ENCODE data around the gene H6PD.

Gene H6PD

GRCh38 chr1:9229549-9229948, 5.0 kb upstream of the H6PD start:
- Histone ChIP-seq H3K27me3 (ENCODE audit: control insufficient read depth in 1 of 2, insufficient read depth in 2 of 2, low read length in 2 of 2) (no peaks in the 10 kb centered on the region), H3K36me3 (ENCODE audit: control insufficient read depth in 1 of 2, insufficient read depth in 2 of 2, low read length in 2 of 2) (no peaks in the 10 kb centered on the region), H3K4me1 (ENCODE audit: control insufficient read depth in 1 of 2, insufficient read depth in 2 of 2, low read length in 2 of 2) (peaks cover 0 to 5% of the 10 kb centered on the region in 2 donors), H3K9ac (ENCODE audit: low read depth in 1 of 2, low read length in 2 of 2) (no peak overlapping the region), H3K4me3 (ENCODE audit: low read depth in 1 of 2, low read length in 2 of 2) (no peak overlapping the region), H3K9me3 (ENCODE audit: control insufficient read depth in 1 of 2, low read length in 2 of 2) (no peaks in the 10 kb centered on the region), H3K27ac (ENCODE audit: low read depth, low read length) (no peak overlapping the region)

- no peak overlapping the region for H3K4me3 ChIP-seq (ENCODE audit: low read depth in 1 of 2, low read length in 2 of 2)
- no peaks in the 10 kb centered on the region for H3K27me3 ChIP-seq (ENCODE audit: control insufficient read depth in 1 of 2, insufficient read depth in 2 of 2, low read length in 2 of 2)
- H3K27ac ChIP-seq (ENCODE audit: low read depth, low read length) = no peak overlapping the region
- H3K9ac ChIP-seq (ENCODE audit: low read depth in 1 of 2, low read length in 2 of 2) = no peak overlapping the region
- H3K9me3 ChIP-seq (ENCODE audit: control insufficient read depth in 1 of 2, low read length in 2 of 2) = no peaks in the 10 kb centered on the region
- no peaks in the 10 kb centered on the region for H3K36me3 ChIP-seq (ENCODE audit: control insufficient read depth in 1 of 2, insufficient read depth in 2 of 2, low read length in 2 of 2)
- H3K4me1 ChIP-seq (ENCODE audit: control insufficient read depth in 1 of 2, insufficient read depth in 2 of 2, low read length in 2 of 2) = peaks cover 1 to 14% of the 10 kb centered on the region in 2 donors
Observed at GRCh38 chr1:9230869-9231533, 3.6 kb upstream of the H6PD start.

GRCh38 chr1:9231648-9232332, 2.8 kb upstream of the H6PD start:
- H3K4me1 ChIP-seq (ENCODE audit: control insufficient read depth in 1 of 2, insufficient read depth in 2 of 2, low read length in 2 of 2) = peaks cover 7 to 19% of the 10 kb centered on the region in 2 donors
- no peak overlapping the region for H3K4me3 ChIP-seq (ENCODE audit: low read depth in 1 of 2, low read length in 2 of 2)
- no peak overlapping the region for H3K9ac ChIP-seq (ENCODE audit: low read depth in 1 of 2, low read length in 2 of 2)
- H3K27ac ChIP-seq (ENCODE audit: low read depth, low read length) = no peak overlapping the region
- no peaks in the 10 kb centered on the region for H3K36me3 ChIP-seq (ENCODE audit: control insufficient read depth in 1 of 2, insufficient read depth in 2 of 2, low read length in 2 of 2)
- H3K9me3 ChIP-seq (ENCODE audit: control insufficient read depth in 1 of 2, low read length in 2 of 2) = no peaks in the 10 kb centered on the region
- no peaks in the 10 kb centered on the region for H3K27me3 ChIP-seq (ENCODE audit: control insufficient read depth in 1 of 2, insufficient read depth in 2 of 2, low read length in 2 of 2)

GRCh38 chr1:9233241-9233941, 1.2 kb upstream of the H6PD start:
- Histone ChIP-seq H3K27ac (ENCODE audit: low read depth, low read length) (no peak overlapping the region), H3K9ac (ENCODE audit: low read depth in 1 of 2, low read length in 2 of 2) (no peak overlapping the region)

GRCh38 chr1:9233942-9234222, 692 bp upstream of the H6PD start:
- Histone ChIP-seq H3K9ac (ENCODE audit: low read depth in 1 of 2, low read length in 2 of 2) (peak overlapping the region; percentile 56 to 76), H3K4me3 (ENCODE audit: low read depth in 1 of 2, low read length in 2 of 2) (peak overlapping the region; percentile 72 to 77), H3K27ac (ENCODE audit: low read depth, low read length) (peak overlapping the region; percentile 62), H3K4me1 (ENCODE audit: control insufficient read depth in 1 of 2, insufficient read depth in 2 of 2, low read length in 2 of 2) (peaks cover 21 to 28% of the 10 kb centered on the region in 2 donors), H3K27me3 (ENCODE audit: control insufficient read depth in 1 of 2, insufficient read depth in 2 of 2, low read length in 2 of 2) (no peaks in the 10 kb centered on the region), H3K36me3 (ENCODE audit: control insufficient read depth in 1 of 2, insufficient read depth in 2 of 2, low read length in 2 of 2) (no peaks in the 10 kb centered on the region), H3K9me3 (ENCODE audit: control insufficient read depth in 1 of 2, low read length in 2 of 2) (no peaks in the 10 kb centered on the region)

More at GRCh38 chr1:9233241-9233941, 1.2 kb upstream of the H6PD start:
- Histone ChIP-seq H3K4me3 (ENCODE audit: low read depth in 1 of 2, low read length in 2 of 2) (no peak overlapping the region), H3K4me1 (ENCODE audit: control insufficient read depth in 1 of 2, insufficient read depth in 2 of 2, low read length in 2 of 2) (peaks cover 16 to 25% of the 10 kb centered on the region in 2 donors), H3K27me3 (ENCODE audit: control insufficient read depth in 1 of 2, insufficient read depth in 2 of 2, low read length in 2 of 2) (no peaks in the 10 kb centered on the region), H3K36me3 (ENCODE audit: control insufficient read depth in 1 of 2, insufficient read depth in 2 of 2, low read length in 2 of 2) (no peaks in the 10 kb centered on the region), H3K9me3 (ENCODE audit: control insufficient read depth in 1 of 2, low read length in 2 of 2) (no peaks in the 10 kb centered on the region)

GRCh38 chr1:9235096-9235459, 504 bp downstream of the H6PD start:
- Histone ChIP-seq H3K27me3 (ENCODE audit: control insufficient read depth in 1 of 2, insufficient read depth in 2 of 2, low read length in 2 of 2) (no peaks in the 10 kb centered on the region), H3K9ac (ENCODE audit: low read depth in 1 of 2, low read length in 2 of 2) (peak overlapping the region; percentile 88 to 97), H3K4me1 (ENCODE audit: control insufficient read depth in 1 of 2, insufficient read depth in 2 of 2, low read length in 2 of 2) (peaks cover 33 to 40% of the 10 kb centered on the region in 2 donors), H3K9me3 (ENCODE audit: control insufficient read depth in 1 of 2, low read length in 2 of 2) (no peaks in the 10 kb centered on the region), H3K27ac (ENCODE audit: low read depth, low read length) (peak overlapping the region; percentile 84), H3K4me3 (ENCODE audit: low read depth in 1 of 2, low read length in 2 of 2) (peak overlapping the region; percentile 84 to 91), H3K36me3 (ENCODE audit: control insufficient read depth in 1 of 2, insufficient read depth in 2 of 2, low read length in 2 of 2) (no peaks in the 10 kb centered on the region)

GRCh38 chr1:9235560-9235959, 986 bp downstream of the H6PD start:
- Histone ChIP-seq H3K9me3 (ENCODE audit: control insufficient read depth in 1 of 2, low read length in 2 of 2) (no peaks in the 10 kb centered on the region), H3K27me3 (ENCODE audit: control insufficient read depth in 1 of 2, insufficient read depth in 2 of 2, low read length in 2 of 2) (no peaks in the 10 kb centered on the region), H3K4me3 (ENCODE audit: low read depth in 1 of 2, low read length in 2 of 2) (peak overlapping the region; percentile 84 to 91), H3K9ac (ENCODE audit: low read depth in 1 of 2, low read length in 2 of 2) (peak overlapping the region; percentile 88 to 97), H3K27ac (ENCODE audit: low read depth, low read length) (no peak overlapping the region), H3K36me3 (ENCODE audit: control insufficient read depth in 1 of 2, insufficient read depth in 2 of 2, low read length in 2 of 2) (no peaks in the 10 kb centered on the region), H3K4me1 (ENCODE audit: control insufficient read depth in 1 of 2, insufficient read depth in 2 of 2, low read length in 2 of 2) (peaks cover 37 to 44% of the 10 kb centered on the region in 2 donors)

- peak overlapping the region in 1 of 2 donors; percentile 2 for H3K9ac ChIP-seq (ENCODE audit: low read depth in 1 of 2, low read length in 2 of 2)
- no peak overlapping the region for H3K4me3 ChIP-seq (ENCODE audit: low read depth in 1 of 2, low read length in 2 of 2)
- no peak overlapping the region for H3K27ac ChIP-seq (ENCODE audit: low read depth, low read length)
- H3K4me1 ChIP-seq (ENCODE audit: control insufficient read depth in 1 of 2, insufficient read depth in 2 of 2, low read length in 2 of 2) = peaks cover 58 to 64% of the 10 kb centered on the region in 2 donors
- no peaks in the 10 kb centered on the region for H3K9me3 ChIP-seq (ENCODE audit: control insufficient read depth in 1 of 2, low read length in 2 of 2)
- no peaks in the 10 kb centered on the region for H3K36me3 ChIP-seq (ENCODE audit: control insufficient read depth in 1 of 2, insufficient read depth in 2 of 2, low read length in 2 of 2)
- no peaks in the 10 kb centered on the region for H3K27me3 ChIP-seq (ENCODE audit: control insufficient read depth in 1 of 2, insufficient read depth in 2 of 2, low read length in 2 of 2)
Observed at GRCh38 chr1:9238134-9238533, 3.6 kb downstream of the H6PD start.

GRCh38 chr1:9238550-9238949, 4.0 kb downstream of the H6PD start:
- Histone ChIP-seq H3K9me3 (ENCODE audit: control insufficient read depth in 1 of 2, low read length in 2 of 2) (no peaks in the 10 kb centered on the region), H3K4me3 (ENCODE audit: low read depth in 1 of 2, low read length in 2 of 2) (no peak overlapping the region), H3K27ac (ENCODE audit: low read depth, low read length) (no peak overlapping the region), H3K9ac (ENCODE audit: low read depth in 1 of 2, low read length in 2 of 2) (peak overlapping the region in 1 of 2 donors; percentile 2), H3K27me3 (ENCODE audit: control insufficient read depth in 1 of 2, insufficient read depth in 2 of 2, low read length in 2 of 2) (no peaks in the 10 kb centered on the region), H3K36me3 (ENCODE audit: control insufficient read depth in 1 of 2, insufficient read depth in 2 of 2, low read length in 2 of 2) (no peaks in the 10 kb centered on the region), H3K4me1 (ENCODE audit: control insufficient read depth in 1 of 2, insufficient read depth in 2 of 2, low read length in 2 of 2) (peaks cover 62 to 67% of the 10 kb centered on the region in 2 donors)
